Hippocampal formation (tissue), 2 donors: ENCODE results near the gene FNDC3B.

Source experiments
- DNase-seq, 2 donors: peaks; one replicate each; lab custom pipeline; 2025; lab: John Stamatoyannopoulos, UW

FNDC3B gene

DNA sequence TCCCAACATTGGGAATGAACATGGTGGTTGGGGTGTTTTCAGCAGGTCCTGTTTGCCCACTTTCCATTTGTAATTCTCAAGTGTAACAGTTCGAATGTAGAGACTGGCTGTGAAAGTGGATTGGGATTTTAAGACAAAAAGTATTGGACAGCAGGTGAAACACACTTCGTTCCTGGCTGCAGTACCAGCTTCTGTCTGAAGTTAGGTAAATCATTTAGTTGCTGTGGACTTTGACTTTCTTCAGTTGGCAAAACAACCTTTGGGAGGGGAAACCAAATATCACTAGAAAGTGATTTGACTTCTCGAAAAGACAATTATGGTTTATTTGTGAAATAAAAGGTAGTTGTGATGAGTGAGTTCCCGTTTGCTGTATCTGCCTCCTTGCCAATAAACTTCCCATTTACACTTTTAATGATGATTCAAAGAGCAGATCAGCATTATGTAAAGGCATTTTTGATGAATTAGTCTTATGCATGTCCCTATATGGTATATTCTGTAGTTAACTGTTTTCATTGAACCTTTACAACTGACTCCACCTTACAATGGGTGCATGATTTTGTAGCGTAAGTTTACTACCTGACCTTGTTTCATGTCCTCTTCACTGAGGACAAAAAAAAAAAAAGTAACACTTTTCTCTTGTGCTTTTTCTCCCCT lies 34.0 kb downstream of the FNDC3B start:
- DNase-seq, result no peak

GRCh38 chr3:172074032-172074431 lies 34.7 kb downstream of the FNDC3B start:
- DNase-seq, result no peak

DNA sequence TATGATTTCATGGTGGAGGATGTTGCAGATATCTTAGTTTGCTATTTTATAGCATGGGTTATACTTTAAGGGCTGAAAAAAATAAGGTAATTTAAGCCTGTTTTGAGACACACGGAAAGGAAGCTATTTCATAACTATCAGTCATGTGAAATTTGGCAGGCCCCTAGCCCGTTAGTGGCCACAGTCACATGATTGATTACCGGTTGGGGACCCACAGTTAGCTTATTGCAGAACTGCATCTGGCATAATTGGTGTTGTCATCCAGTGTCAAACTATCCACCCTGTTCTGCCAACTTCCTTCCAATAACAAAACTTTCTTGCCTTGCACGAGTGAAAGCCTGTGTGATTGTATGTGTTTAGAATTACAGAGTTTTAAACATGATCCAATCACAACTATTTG lies 35.2 kb downstream of the FNDC3B start:
- no peak for DNase-seq

GRCh38 chr3:172076212-172076611 lies 36.8 kb downstream of the FNDC3B start:
- no peak for DNase-seq

- DNase-seq, result no peak
These were observed 37.9 kb downstream of the FNDC3B start for GRCh38 chr3:172077197-172077757.

DNA sequence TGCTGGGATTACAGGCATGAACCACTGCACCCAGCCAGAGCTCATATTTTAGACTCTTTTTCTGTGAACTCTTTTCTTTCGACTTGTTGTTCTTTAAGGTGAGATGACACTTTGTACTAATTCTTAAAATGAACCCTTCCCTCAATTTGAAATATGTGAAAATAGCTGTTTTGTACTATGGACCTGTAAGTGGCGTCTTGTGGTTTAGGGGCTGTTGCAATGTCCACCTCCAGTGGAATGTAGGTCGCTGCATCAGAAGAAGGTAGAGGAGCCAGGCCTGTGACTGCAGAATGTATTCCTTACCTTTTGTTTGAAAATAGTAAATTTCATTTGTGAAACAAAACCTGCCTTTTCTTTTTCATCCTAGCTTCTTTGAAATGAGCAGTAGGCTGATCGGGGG lies 38.9 kb downstream of the FNDC3B start:
- DNase-seq, result no peak

DNA sequence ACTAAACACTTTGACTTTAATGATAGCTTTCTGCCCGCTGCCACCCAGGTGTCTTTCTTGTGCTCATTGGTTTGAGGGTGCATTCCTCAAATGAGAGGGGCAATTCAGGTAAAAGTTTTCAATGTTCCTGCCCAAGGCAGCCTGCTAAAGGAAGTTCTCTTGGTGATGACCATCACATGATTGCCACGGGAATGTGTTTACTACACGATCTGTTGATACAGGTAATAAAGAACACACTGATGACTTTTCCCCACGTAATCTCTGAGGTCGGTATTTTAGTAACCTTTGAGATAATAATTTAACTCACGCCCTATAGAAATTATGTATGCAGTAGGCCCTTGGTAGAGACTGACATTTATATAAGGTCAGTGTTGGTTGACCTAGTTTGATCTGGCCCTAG lies 39.3 kb downstream of the FNDC3B start:
- DNase-seq, result no peak

GRCh38 chr3:172079326-172079976 lies 40.1 kb downstream of the FNDC3B start:
- DNase-seq, result no peak

- no peak for DNase-seq
These were observed 41.1 kb downstream of the FNDC3B start for GRCh38 chr3:172080503-172080902.

DNA sequence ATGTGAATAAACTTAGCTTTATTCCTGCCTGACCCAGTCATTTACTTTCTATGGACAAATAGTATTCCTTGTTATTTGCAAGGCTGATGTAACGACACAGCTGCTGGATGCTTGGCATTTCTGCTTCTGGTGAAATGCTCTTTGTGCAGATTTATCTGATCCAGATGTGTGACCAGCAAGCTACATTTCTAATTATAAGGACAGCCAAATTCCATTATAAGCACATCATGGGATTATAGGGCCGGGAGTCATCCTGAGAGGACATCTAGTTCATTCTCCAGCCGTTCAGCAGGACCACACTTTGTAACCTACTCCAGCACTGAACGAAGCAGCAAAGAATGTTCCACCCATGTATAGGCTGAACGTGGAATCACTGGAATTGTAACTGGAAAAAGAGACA lies 42.9 kb downstream of the FNDC3B start:
- no peak for DNase-seq

DNA sequence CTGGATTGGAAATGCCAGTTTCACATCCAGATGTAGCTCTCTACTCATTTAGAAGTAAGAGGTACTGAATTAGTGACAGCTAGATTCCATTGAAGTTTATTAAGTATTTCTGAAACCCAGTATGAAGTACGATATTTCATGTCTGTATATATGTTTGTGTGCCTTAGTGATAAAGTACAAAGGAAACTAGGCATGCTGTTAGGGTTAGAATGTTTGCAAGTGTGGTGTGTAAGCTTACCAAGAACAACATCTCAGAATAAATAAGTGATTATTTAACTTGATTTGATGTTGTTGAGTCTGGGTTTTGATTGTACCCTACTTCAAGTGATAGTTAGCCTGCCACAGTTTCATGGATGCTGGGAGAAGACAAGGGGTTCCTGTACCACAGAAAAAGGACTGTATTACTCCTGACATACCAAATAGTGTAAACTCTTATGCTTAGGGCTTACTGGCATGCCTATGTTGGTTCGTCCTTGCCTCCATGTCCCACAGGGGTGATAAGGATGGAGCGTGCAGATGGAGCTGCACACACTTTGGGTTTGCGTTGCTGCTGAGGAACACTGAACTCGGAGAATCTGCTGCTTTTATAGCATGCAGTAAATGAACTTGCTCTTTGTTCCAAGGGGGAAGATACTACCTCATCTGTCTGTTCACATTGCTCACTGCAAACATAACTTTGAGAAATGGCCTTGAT lies 43.6 kb downstream of the FNDC3B start:
- no peak for DNase-seq

GRCh38 chr3:172083995-172084409 lies 44.6 kb downstream of the FNDC3B start:
- no peak for DNase-seq

DNA sequence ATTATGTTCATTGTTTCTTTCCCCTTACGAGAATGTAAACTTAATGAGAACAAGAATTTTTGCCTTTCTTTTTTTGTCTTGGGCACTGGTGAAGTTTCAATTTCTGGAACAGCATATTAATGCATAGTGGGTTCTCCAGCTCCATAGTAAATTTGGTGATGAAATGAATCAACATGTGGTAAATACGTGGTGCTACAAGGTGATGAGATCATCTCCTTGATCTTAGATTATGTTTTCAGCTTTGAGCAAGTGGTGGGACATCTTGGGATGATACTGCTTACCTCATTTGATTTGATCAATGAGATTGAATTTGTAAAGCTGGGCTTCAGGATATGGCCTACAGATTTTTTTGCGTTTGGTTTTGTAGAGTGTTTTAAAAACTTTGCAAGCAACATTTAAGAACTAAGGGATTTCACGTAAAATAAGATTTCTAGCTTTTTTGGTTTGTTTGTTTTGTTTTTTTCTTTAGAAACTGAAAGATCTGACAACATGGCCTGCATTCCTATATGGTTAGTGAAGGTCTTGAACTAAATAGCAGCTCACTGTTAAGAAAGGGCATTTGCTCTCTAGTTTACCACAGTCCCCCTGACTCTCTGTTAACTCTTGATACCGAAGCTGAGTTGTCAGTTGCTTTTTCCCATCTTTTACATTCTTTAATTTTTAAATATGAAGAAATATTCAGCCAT lies 45.6 kb downstream of the FNDC3B start:
- DNase-seq, result no peak

DNA sequence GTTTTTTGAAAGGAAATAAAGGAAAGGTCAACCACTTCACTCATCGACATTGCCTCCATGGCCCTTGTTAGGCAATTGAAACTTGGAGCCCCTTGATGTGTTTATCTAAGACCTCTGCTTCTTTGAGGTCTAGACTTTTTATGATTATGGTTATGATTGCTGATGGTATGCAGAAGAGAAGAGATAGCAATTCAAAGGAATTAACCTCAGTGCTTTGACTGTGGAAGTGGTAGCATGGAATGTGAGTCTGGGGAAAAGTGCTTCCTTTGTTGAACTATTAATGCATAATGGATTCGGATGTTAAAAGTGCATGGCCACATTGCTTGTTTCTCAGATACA lies 46.1 kb downstream of the FNDC3B start:
- DNase-seq, result no peak

- DNase-seq, result no peak
These were observed 46.7 kb downstream of the FNDC3B start for GRCh38 chr3:172086071-172086470.

- no peak for DNase-seq
These were observed 47.8 kb downstream of the FNDC3B start for GRCh38 chr3:172087198-172087597.

DNA sequence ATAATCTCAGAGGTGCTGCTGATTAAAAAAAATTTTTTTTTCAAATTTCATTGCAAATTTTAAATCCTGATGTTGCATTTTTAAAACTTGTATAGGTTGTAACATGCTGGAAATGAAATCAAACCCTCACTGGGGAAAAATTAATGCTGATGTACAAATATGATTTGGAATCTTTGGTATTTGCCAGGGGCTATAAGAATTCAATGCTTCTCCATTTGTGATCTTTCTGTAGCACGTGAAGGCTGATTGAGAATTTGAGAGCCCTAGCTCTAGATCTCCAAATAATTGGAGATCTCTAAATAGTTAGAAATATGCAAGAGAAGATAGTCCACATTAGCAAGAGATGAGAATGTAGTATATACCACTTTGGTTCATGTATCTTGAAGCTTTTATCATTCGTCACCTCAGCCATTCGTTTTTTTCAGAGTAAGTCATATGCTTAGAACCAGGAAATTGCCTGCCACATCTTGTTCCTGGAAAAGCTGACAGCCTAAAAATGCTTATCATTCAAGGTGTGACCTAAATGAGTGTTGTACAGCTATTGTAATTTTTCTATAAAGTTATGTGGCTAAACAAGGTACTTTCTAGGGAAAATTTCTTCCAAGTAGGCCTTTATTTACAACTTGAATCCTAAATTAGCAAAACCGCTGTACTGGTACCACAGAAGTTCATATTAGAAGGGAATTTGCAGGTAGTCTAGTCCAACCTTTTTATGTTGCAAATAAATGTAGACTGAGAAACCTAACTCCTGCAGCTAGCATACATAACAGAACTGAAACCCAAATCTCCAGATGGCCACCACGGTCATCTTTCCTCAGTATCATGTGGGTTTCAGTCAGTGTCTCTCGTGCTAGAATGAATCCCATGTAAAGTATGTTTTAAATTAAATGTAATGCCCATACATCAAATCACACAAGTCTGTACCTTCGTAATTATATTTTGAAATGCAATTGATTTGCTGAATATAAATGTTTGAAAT lies 48.5 kb downstream of the FNDC3B start:
- DNase-seq, result no peak

GRCh38 chr3:172089250-172089649 lies 49.9 kb downstream of the FNDC3B start:
- DNase-seq, result no peak

DNA sequence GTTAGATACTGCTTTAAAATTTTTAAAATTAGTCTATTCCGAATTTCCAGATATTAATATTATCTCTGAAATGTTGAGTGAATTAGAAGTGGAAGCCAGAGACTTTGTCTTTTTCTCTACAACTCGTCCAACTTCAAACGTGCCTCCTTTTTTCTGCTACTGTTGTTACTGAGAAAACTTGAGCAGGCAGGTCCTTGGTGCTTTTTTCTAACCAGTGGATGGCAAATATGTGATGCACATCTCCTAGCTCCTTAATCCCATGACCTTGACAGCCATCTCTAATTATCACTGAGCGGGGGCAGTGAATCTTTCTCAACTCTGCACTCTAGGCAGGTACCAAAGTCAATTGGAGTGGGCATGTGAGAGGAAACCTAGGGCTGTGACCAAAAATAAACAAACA lies 50.7 kb downstream of the FNDC3B start:
- DNase-seq, result no peak

DNA sequence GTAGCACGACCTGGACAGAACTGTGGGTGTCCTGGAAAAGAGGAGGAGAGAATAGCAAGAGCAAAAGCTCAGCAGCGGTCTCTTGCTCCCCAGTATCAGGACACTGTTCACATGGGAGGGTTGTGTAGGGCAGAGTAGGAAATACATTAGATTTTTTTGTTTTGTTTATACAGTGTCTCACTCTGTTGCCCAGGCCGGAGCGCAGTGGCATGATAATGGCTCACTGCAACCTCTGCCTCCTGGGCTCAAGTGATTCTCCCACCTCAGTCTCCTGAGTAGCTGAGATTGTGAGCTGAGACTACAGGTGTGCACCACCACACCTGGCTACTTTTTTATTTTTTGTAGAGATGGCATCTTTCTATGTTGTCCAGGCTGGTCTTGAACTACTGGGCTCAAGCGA lies 53.3 kb downstream of the FNDC3B start:
- DNase-seq, result no peak
